ENCODE results near the gene HSPB7.

DNA sequence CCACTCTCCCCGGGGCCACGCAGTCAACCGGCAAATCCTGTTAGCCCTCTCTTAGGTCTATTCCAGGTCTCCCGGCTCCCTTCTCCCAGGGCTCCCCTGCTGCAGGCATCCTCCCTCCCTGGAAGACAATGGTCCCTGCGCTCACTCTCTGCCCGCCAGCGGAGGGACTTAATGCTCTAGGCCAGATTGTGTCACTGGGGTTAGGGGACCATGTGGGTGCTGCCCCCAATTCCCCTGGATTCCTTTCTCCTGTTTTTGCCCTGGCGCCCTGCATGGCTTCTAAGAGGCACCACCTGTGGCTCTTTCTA is 47.4 kb upstream of the HSPB7 start:
- TF ChIP-seq CTCF (IDR thresholded peaks at IDR 0.05) (no peak), POLR2A (IDR thresholded peaks at IDR 0.05) (no peak)
